ENCODE results near the gene SMIM3. TPM values are rescaled to one million over a fixed set of nuclear protein-coding genes. Genes with fewer than 3 reads are reported as not detected.

SMIM3 gene
- polyA plus RNA-seq, 2 of the 4 experiments (the other 2 are of a cell fraction), result 4.5 to 4.6 TPM

DNA sequence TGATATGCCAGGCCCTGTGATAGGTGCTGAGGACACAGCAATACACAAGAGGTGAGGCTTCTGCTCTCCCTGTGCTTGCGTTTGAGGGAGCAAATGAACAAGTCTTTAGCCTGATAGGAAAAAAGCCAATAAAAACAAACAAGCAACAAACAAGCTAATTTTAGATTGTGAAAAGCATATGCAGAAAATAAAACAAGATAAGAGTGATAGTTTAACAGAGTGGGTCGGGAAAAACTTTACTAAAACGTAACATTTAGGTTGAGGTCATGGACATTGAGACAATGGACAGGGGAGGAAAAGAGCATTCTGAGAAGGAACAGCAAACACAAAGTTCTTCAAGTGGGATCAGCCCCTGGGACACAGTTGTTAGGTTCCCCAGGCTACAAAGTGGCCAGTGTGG lies 4.3 kb downstream of the SMIM3 start:
- FAIRE-seq (no peak), DNase-seq (ENCODE audit: low read depth in 1 of 2, low spot score in 1 of 2) (no peak), ATAC-seq (no peak)
- Histone ChIP-seq H3K4me2 (no peak overlapping the region), H3K27ac (no peak overlapping the region), H3K4me1 (peaks cover 8% of the 10 kb centered on the region), H3K4me3 (no peak overlapping the region), H3K9me3 (peaks cover 13% of the 10 kb centered on the region; the same call in 2 of the 3 replicates)
- CTCF ChIA-PET, result interaction anchor here (0.7 to 3.5 kb wide), 2 partner anchors 18 to 112 kb away, joined by 3 to 16 read pairs; no protein-coding TSS in a partner anchor
- 71% methylated on average over 3 of the region's 3 CpGs for WGBS (ENCODE audit: missing lambda C conversion rate)
- TF ChIP-seq RAD21 (conservative IDR thresholded peaks at IDR 0.05 in 1 of 2, IDR thresholded peaks at IDR 0.05 in 1 of 2) (no peak), GATA3 (IDR thresholded peaks at IDR 0.05; ENCODE audit: borderline replicate concordance) (no peak), HEYL (CRISPR knock-in tag; IDR thresholded peaks at IDR 0.05) (no peak), EHMT2 (IDR thresholded peaks at IDR 0.05; ENCODE audit: low read depth) (no peak), EHF (CRISPR knock-in tag; IDR thresholded peaks at IDR 0.05) (no peak), TFCP2L1 (CRISPR knock-in tag; IDR thresholded peaks at IDR 0.05) (no peak), FOXS1 (CRISPR knock-in tag; IDR thresholded peaks at IDR 0.05) (no peak), RARB (CRISPR knock-in tag; IDR thresholded peaks at IDR 0.05) (no peak), ZC3H11A (IDR thresholded peaks at IDR 0.05) (no peak), ZNF302 (CRISPR knock-in tag; IDR thresholded peaks at IDR 0.05) (no peak), MAZ (IDR thresholded peaks at IDR 0.05; ENCODE audit: borderline replicate concordance, low read depth, low read length) (no peak), NFE2L2 (conservative IDR thresholded peaks at IDR 0.05; ENCODE audit: low read length) (no peak)
- TF ChIP-seq, protein P1, sequence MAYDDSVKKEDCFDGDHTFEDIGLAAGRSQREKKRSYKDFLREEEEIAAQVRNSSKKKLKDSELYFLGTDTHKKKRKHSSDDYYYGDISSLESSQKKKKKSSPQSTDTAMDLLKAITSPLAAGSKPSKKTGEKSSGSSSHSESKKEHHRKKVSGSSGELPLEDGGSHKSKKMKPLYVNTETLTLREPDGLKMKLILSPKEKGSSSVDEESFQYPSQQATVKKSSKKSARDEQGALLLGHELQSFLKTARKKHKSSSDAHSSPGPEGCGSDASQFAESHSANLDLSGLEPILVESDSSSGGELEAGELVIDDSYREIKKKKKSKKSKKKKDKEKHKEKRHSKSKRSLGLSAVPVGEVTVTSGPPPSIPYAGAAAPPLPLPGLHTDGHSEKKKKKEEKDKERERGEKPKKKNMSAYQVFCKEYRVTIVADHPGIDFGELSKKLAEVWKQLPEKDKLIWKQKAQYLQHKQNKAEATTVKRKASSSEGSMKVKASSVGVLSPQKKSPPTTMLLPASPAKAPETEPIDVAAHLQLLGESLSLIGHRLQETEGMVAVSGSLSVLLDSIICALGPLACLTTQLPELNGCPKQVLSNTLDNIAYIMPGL (CRISPR knock-in tag; IDR thresholded peaks at IDR 0.05; ENCODE audit: borderline replicate concordance), result no peak
- POLR2A ChIA-PET, result no interaction called here

DNA sequence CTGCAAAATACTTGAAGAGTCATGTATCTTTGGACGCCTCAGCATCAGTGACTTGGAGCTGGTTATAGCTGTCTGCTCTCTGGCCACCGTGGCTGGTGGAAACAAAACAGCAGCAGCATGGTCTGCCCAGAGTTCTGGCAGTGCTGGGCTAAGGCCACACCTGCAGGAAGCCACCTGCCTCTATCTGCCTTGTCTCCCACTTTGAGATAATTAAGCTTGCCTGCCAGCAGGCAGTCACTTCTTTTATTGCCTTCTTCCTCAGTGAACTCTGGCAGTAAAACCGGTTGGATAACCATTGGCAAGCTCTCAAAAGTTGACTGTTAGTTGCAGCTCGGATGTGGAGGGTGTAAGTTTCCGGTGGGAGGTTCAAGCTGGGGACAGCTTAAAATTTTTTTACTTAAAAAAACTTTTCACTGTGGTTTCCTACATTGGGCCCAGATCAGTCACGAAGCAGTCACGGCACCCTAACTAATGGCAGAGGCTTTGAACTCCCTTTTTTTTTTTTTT lies 4.9 kb downstream of the SMIM3 start:
- H3K9me3 ChIP-seq, result peaks cover 13% of the 10 kb centered on the region; the same call in 2 of the 3 replicates
- WGBS (ENCODE audit: missing lambda C conversion rate), result 58% methylated on average over 7 of the region's 7 CpGs
- FAIRE-seq (no peak), ATAC-seq (no peak), DNase-seq (ENCODE audit: low read depth in 1 of 2, low spot score in 1 of 2) (no peak)
- POLR2A ChIA-PET, result no interaction called here
- TF ChIP-seq, protein P2, sequence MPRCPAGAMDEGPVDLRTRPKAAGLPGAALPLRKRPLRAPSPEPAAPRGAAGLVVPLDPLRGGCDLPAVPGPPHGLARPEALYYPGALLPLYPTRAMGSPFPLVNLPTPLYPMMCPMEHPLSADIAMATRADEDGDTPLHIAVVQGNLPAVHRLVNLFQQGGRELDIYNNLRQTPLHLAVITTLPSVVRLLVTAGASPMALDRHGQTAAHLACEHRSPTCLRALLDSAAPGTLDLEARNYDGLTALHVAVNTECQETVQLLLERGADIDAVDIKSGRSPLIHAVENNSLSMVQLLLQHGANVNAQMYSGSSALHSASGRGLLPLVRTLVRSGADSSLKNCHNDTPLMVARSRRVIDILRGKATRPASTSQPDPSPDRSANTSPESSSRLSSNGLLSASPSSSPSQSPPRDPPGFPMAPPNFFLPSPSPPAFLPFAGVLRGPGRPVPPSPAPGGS (IDR thresholded peaks at IDR 0.05), result no peak
- TF ChIP-seq POLR2A (IDR thresholded peaks at IDR 0.05; ENCODE audit: low read length) (no peak), ZC3H11A (IDR thresholded peaks at IDR 0.05) (no peak), HDAC2 (IDR thresholded peaks at IDR 0.05) (no peak), JUN (IDR thresholded peaks at IDR 0.05) (no peak), MYC (IDR thresholded peaks at IDR 0.05; ENCODE audit: borderline replicate concordance, low read length) (no peak), BHLHE40 (IDR thresholded peaks at IDR 0.05; ENCODE audit: low read depth, low read length) (no peak), HOXB13 (CRISPR knock-in tag; IDR thresholded peaks at IDR 0.05; ENCODE audit: low read depth) (no peak), ZNF302 (CRISPR knock-in tag; IDR thresholded peaks at IDR 0.05) (no peak), FOXS1 (CRISPR knock-in tag; IDR thresholded peaks at IDR 0.05) (no peak)
- TF ChIP-seq, protein P1 (CRISPR knock-in tag; IDR thresholded peaks at IDR 0.05; ENCODE audit: borderline replicate concordance), result no peak
- TF ChIP-seq, protein P3, sequence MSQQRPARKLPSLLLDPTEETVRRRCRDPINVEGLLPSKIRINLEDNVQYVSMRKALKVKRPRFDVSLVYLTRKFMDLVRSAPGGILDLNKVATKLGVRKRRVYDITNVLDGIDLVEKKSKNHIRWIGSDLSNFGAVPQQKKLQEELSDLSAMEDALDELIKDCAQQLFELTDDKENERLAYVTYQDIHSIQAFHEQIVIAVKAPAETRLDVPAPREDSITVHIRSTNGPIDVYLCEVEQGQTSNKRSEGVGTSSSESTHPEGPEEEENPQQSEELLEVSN (IDR thresholded peaks at IDR 0.05; ENCODE audit: borderline replicate concordance, low read depth), result no peak
- TF ChIP-seq, protein P4, sequence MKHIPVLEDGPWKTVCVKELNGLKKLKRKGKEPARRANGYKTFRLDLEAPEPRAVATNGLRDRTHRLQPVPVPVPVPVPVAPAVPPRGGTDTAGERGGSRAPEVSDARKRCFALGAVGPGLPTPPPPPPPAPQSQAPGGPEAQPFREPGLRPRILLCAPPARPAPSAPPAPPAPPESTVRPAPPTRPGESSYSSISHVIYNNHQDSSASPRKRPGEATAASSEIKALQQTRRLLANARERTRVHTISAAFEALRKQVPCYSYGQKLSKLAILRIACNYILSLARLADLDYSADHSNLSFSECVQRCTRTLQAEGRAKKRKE (CRISPR knock-in tag; IDR thresholded peaks at IDR 0.05; ENCODE audit: low read depth), result no peak
- TF ChIP-seq, protein P5, sequence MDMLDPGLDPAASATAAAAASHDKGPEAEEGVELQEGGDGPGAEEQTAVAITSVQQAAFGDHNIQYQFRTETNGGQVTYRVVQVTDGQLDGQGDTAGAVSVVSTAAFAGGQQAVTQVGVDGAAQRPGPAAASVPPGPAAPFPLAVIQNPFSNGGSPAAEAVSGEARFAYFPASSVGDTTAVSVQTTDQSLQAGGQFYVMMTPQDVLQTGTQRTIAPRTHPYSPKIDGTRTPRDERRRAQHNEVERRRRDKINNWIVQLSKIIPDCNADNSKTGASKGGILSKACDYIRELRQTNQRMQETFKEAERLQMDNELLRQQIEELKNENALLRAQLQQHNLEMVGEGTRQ (IDR thresholded peaks at IDR 0.05), result no peak
- peaks cover 4% of the 10 kb centered on the region; the same call in 1 of the 3 replicates for H3K4me1 ChIP-seq
- no peak overlapping the region for H3K4me2 ChIP-seq
- H3K27ac ChIP-seq, result no peak overlapping the region
- no peak overlapping the region for H3K4me3 ChIP-seq
- CTCF ChIA-PET, result interaction anchor here (0.5 to 3.5 kb wide), 3 partner anchors 18 to 112 kb away, joined by 3 to 16 read pairs (median 4); no protein-coding TSS in a partner anchor

Measured in A549 (cell line).